ENCODE data around the gene VWF.
"Not testable (repeated sequence)": the region's sequence is repeated elsewhere in the genome, so short reads cannot be mapped to it uniquely, and the experiment has no call there.

VWF gene

DNA sequence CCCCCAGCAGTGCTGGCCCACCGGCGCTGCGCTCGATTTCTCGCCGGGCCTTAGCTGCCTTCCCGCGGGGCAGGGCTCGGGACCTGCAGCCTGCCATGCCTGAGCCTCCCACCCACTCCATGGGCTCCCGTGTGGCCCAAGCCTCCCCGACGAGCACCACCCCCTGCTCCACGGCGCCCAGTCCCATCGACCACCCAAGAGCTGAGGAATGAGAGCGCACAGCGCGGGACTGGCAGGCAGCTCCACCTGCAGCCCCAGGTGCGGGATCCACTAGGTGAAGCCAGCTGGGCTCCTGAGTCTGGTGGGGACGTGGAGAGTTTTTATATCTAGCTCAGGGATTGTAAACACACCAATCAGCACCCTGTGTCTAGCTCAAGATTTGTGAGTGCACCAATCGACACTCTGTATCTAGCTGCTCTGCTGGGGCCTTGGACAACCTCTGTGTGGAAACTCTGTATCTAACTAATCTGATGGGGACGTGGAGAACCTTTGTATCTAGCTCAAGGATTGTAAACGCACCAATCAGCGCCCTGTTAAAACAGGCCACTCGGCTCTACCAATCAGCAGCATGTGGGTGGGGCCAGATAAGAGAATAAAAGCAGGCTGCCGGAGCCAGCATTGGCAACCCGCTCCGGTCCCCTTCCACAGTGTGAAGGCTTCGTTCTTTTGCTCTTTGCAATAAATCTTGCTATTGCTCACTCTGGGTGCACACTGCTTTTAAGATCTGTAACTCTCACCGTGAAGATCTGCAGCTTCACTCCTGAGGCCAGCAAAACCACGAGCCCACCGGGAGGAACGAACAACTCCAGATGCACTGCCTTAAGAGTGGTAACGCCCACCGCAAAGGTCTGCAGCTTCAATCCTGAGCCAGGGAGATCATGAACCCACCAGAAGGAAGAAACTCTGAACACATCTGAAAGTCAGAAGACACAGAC, 18.2 kb upstream of the VWF start:
- not testable (repeated sequence) for H3K27ac ChIP-seq (ENCODE audit: low read length); H3K4me3 ChIP-seq (ENCODE audit: low read depth in 1 of 2, low read length in 2 of 2); H3K9me3 ChIP-seq (ENCODE audit: control insufficient read depth in 1 of 2, low read length in 2 of 2); H3K27me3 ChIP-seq (ENCODE audit: low read depth, low read length); H3K36me3 ChIP-seq (ENCODE audit: control insufficient read depth in 1 of 2, insufficient read depth in 2 of 2, low read length in 2 of 2); H3K4me1 ChIP-seq (ENCODE audit: control insufficient read depth in 1 of 2, insufficient read depth in 2 of 2, low read length in 2 of 2)

DNA sequence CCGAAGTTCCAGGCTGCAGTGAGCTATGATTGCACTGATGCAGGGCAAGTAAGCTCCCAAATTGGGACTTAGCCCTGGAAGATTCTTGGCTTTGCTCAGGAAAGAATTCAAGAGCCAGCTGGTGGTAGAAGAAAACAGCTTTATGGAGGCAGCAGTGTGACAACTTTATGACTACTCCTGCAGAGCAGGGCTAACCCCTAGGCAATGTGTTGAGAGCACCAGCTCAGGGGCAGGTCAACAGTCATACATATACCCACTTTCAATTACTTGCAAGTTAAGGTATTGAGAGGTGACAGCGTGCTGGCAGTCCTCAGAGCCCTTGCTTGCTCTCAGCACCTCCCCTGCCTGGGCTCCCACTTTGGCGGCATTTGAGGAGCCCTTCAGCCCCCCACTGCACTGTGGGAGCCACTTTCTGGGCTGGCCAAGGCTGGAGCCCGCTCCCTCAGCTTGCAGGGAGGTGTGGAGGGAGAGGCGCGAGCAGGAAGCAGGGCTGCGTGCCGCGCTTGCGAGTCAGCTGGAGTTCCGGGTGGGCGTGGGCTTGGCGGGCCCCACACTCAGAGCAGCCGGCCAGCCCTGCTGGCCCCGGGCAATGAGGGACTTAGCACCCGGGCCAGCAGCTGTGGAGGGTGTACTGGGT, 17.4 kb upstream of the VWF start:
- not testable (repeated sequence) for H3K4me1 ChIP-seq (ENCODE audit: control insufficient read depth in 1 of 2, insufficient read depth in 2 of 2, low read length in 2 of 2); H3K4me3 ChIP-seq (ENCODE audit: low read depth in 1 of 2, low read length in 2 of 2); H3K9me3 ChIP-seq (ENCODE audit: control insufficient read depth in 1 of 2, low read length in 2 of 2); H3K27me3 ChIP-seq (ENCODE audit: low read depth, low read length); H3K36me3 ChIP-seq (ENCODE audit: control insufficient read depth in 1 of 2, insufficient read depth in 2 of 2, low read length in 2 of 2)
- peak overlapping the region; percentile 75 for H3K27ac ChIP-seq (ENCODE audit: low read length)

DNA sequence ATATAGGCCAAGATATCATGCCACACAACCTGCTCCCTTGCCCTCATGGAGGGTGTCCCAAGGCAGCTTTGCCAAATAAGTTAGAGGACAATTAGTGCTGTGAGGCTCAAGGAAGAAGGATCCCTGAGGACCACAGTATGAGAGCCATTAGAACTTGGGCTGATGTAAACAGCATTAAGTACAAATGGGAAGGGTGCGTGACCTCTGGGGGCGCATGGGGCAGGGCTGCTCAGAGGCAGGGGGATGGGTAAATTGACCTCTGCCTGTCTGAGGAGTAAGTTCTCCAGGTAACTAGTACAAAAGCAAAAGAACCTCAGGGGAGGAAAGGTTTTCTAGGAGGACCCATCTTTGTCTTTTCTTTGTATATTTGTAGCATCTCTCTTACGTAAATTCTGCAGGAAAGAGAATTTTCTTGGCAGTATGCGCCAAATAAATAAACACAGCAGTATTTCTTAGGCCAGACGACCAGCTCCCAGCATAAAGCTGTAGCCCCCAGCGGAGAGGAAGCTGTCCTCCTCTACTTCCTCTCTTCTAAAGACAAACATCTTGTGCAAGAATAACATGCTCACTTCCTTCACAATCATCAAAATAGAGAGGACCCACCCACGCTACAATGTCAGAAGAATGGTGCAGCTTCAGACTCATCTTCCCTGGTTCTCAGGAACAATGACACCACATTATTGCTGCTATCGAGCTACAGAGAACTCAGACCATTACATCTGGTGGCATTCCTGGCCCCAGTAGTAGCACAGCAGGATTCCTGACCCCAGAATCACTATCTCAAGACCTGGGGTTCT, 16.4 kb upstream of the VWF start:
- Histone ChIP-seq H3K27ac (ENCODE audit: low read length) (peak overlapping the region; percentile 75), H3K9me3 (ENCODE audit: control insufficient read depth in 1 of 2, low read length in 2 of 2) (no peaks in the 10 kb centered on the region), H3K4me3 (ENCODE audit: low read depth in 1 of 2, low read length in 2 of 2) (no peak overlapping the region), H3K36me3 (ENCODE audit: control insufficient read depth in 1 of 2, insufficient read depth in 2 of 2, low read length in 2 of 2) (no peaks in the 10 kb centered on the region), H3K27me3 (ENCODE audit: low read depth, low read length) (no peaks in the 10 kb centered on the region), H3K4me1 (ENCODE audit: control insufficient read depth in 1 of 2, insufficient read depth in 2 of 2, low read length in 2 of 2) (no peaks in the 10 kb centered on the region)

DNA sequence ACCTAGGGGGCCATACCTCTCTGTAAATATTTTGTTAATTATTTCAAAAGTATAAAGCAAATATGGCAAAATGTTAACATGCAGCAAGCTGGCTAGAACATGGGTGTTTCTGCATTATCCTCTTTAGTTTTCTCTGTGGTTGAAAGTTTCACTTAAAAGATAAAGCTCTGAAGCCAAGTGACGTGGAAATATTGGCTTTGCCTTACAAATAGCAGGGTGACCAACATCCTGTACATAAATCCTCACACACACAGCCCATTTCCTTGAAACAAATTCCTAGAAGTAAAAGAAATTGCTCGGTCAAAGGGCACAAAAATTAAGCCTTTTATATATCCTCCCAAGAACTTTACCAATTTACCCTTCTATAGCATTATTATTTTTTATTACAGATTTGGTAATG, 10.6 kb upstream of the VWF start:
- H3K4me3 ChIP-seq (ENCODE audit: low read depth in 1 of 2, low read length in 2 of 2): no peak overlapping the region
- no peaks in the 10 kb centered on the region for H3K36me3 ChIP-seq (ENCODE audit: control insufficient read depth in 1 of 2, insufficient read depth in 2 of 2, low read length in 2 of 2)
- H3K9me3 ChIP-seq (ENCODE audit: control insufficient read depth in 1 of 2, low read length in 2 of 2): no peaks in the 10 kb centered on the region
- H3K27ac ChIP-seq (ENCODE audit: low read length): no peak overlapping the region
- H3K4me1 ChIP-seq (ENCODE audit: control insufficient read depth in 1 of 2, insufficient read depth in 2 of 2, low read length in 2 of 2): no peaks in the 10 kb centered on the region
- H3K27me3 ChIP-seq (ENCODE audit: low read depth, low read length): no peaks in the 10 kb centered on the region

DNA sequence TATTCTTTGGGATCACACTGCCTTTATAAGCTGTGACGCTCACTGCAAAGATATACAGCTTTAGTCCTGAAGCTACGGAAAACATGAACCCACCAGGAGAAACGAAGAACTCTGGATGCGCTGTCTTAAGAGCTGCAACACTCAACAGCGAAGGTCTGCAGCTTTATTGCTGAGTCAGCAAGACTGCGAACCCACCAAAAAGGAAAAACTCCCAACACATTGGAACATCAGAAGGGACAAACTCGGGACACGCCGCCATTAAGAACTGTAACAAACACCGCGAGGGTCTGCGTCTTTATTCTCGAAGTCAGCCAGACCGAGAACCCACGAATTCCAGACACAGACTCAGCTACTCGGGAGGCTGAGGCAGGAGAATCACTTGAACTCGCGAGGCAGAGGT, 9.2 kb upstream of the VWF start:
- Histone ChIP-seq H3K27me3 (ENCODE audit: low read depth, low read length) (no peaks in the 10 kb centered on the region), H3K27ac (ENCODE audit: low read length) (no peak overlapping the region), H3K4me1 (ENCODE audit: control insufficient read depth in 1 of 2, insufficient read depth in 2 of 2, low read length in 2 of 2) (no peaks in the 10 kb centered on the region), H3K9me3 (ENCODE audit: control insufficient read depth in 1 of 2, low read length in 2 of 2) (no peaks in the 10 kb centered on the region), H3K4me3 (ENCODE audit: low read depth in 1 of 2, low read length in 2 of 2) (no peak overlapping the region), H3K36me3 (ENCODE audit: control insufficient read depth in 1 of 2, insufficient read depth in 2 of 2, low read length in 2 of 2) (no peaks in the 10 kb centered on the region)

DNA sequence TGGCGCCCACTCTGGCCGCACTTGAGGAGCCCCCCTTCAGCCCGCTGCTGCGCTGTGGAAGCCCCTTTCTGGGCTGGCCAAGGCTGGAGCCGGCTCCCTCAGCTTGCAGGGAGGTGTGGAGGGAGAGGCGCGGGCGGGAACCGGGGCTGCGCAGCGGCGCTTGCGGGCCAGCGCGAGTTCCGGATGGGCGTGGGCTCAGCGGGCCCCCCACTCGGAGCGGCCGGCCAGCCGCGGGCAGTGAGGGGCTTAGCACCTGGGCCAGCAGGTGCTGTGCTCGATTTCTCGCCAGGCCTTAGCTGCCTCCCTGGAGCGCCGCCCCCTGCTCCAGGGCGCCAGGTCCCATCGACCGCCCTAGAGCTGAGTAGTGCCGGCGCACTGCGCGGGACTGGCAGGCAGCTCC, 8.0 kb upstream of the VWF start:
- Histone ChIP-seq H3K36me3 (ENCODE audit: control insufficient read depth in 1 of 2, insufficient read depth in 2 of 2, low read length in 2 of 2) (no peaks in the 10 kb centered on the region), H3K27ac (ENCODE audit: low read length) (no peak overlapping the region), H3K4me1 (ENCODE audit: control insufficient read depth in 1 of 2, insufficient read depth in 2 of 2, low read length in 2 of 2) (no peaks in the 10 kb centered on the region), H3K4me3 (ENCODE audit: low read depth in 1 of 2, low read length in 2 of 2) (no peak overlapping the region), H3K9me3 (ENCODE audit: control insufficient read depth in 1 of 2, low read length in 2 of 2) (no peaks in the 10 kb centered on the region), H3K27me3 (ENCODE audit: low read depth, low read length) (no peaks in the 10 kb centered on the region)

DNA sequence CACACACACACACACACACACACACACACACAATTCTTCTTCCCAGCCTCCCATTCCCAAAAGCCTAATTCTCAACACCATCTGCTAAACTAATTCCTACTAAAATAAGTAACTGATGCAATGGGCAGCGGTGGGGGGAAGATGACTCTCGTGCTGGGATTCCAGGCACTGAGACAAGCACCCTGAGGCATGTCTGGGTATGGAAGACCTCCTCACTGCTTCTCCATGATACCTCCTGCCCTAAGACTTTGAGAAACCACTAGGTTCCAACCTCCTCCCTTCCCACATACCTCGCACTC, 789 bp upstream of the VWF start:
- Histone ChIP-seq H3K27me3 (ENCODE audit: low read depth, low read length) (no peaks in the 10 kb centered on the region), H3K9me3 (ENCODE audit: control insufficient read depth in 1 of 2, low read length in 2 of 2) (no peaks in the 10 kb centered on the region), H3K4me1 (ENCODE audit: control insufficient read depth in 1 of 2, insufficient read depth in 2 of 2, low read length in 2 of 2) (no peaks in the 10 kb centered on the region), H3K27ac (ENCODE audit: low read length) (no peak overlapping the region), H3K4me3 (ENCODE audit: low read depth in 1 of 2, low read length in 2 of 2) (no peak overlapping the region), H3K36me3 (ENCODE audit: control insufficient read depth in 1 of 2, insufficient read depth in 2 of 2, low read length in 2 of 2) (no peaks in the 10 kb centered on the region)

DNA sequence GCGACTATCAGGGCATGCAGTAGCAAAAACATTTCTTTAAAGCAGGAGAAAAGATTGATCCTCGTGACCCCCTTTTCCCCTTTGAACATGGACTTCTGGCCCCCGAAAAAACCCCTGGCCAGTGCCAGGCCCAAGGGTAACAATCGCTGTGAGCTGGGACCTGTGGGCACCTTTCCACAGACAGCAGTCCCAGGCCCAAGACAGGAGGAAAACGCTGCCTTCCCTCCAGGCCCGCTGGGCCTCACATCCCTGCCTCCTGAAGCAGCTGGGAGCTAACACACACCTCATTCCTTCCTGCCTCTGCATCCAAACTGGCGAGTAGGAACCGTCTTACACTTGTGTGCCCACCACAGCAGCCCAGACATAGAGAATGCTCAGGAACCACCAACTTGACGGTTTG, 1.2 kb downstream of the VWF start:
- peak overlapping the region in 1 of 2 donors; percentile 7 for H3K4me3 ChIP-seq (ENCODE audit: low read depth in 1 of 2, low read length in 2 of 2)
- H3K27me3 ChIP-seq (ENCODE audit: low read depth, low read length): no peaks in the 10 kb centered on the region

DNA sequence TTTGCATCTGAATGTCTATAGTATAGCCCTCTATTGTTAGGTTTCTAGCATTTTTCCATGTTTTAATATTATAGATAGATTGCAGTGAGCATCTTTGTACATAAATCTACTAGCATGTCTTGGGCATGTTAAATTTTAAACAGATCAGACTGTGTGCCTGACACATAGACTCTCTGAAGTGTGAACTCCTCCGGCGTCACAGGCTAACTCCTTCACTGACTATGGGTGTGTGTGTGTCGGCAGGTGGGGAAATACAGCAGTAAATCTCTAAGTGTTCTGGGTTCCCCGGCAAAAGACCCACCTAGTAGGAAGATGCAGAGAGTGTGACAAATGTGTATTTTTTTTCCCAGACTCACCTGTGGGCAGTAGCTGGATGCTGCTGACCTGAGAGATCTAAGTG, 2.3 kb downstream of the VWF start:
- H3K36me3 ChIP-seq (ENCODE audit: control insufficient read depth in 1 of 2, insufficient read depth in 2 of 2, low read length in 2 of 2): no peaks in the 10 kb centered on the region
- no peaks in the 10 kb centered on the region for H3K4me1 ChIP-seq (ENCODE audit: control insufficient read depth in 1 of 2, insufficient read depth in 2 of 2, low read length in 2 of 2)
- H3K27ac ChIP-seq (ENCODE audit: low read length): peak overlapping the region; percentile 23
- no peaks in the 10 kb centered on the region for H3K27me3 ChIP-seq (ENCODE audit: low read depth, low read length)
- H3K4me3 ChIP-seq (ENCODE audit: low read depth in 1 of 2, low read length in 2 of 2): no peak overlapping the region
- H3K9me3 ChIP-seq (ENCODE audit: control insufficient read depth in 1 of 2, low read length in 2 of 2): no peaks in the 10 kb centered on the region

More for the DNA sequence above, 1.2 kb downstream of the VWF start:
- H3K36me3 ChIP-seq (ENCODE audit: control insufficient read depth in 1 of 2, insufficient read depth in 2 of 2, low read length in 2 of 2): no peaks in the 10 kb centered on the region
- H3K9me3 ChIP-seq (ENCODE audit: control insufficient read depth in 1 of 2, low read length in 2 of 2): no peaks in the 10 kb centered on the region
- no peaks in the 10 kb centered on the region for H3K4me1 ChIP-seq (ENCODE audit: control insufficient read depth in 1 of 2, insufficient read depth in 2 of 2, low read length in 2 of 2)
- H3K27ac ChIP-seq (ENCODE audit: low read length): peak overlapping the region; percentile 57

DNA sequence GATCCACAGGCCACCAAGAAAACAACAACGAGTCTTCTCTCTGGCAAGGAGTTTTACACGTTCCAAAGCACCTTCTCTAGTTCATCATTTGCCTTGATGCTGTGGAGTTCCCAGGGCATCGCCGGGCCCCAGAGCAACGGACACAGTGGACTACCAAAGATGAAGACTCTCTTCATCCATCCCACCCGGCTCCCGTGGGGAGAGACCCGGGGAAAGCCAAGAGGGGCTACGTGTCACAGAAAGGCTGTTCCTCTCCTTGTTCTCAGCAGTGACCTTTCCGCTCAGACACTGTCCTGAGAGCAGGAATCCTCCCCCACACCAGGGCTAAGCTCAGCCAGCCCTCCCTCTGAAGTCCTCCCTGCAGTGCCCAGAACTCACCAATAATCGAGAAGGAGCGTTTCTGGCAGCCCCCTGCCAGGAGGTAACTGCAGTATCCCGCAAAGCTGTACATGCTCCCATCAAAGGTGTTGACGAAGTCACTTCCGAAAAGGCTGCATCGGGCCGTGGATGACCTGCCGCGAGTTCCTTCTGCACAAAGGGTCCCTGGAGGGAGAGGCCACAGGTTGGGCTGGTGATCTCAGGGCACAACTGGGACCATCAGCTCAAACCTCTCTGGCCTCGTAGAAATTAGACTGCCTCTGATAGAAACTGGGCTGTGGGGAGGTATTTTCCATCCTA, 3.5 kb downstream of the VWF start:
- H3K36me3 ChIP-seq (ENCODE audit: control insufficient read depth in 1 of 2, insufficient read depth in 2 of 2, low read length in 2 of 2): no peaks in the 10 kb centered on the region
- no peak overlapping the region for H3K4me3 ChIP-seq (ENCODE audit: low read depth in 1 of 2, low read length in 2 of 2)
- no peaks in the 10 kb centered on the region for H3K9me3 ChIP-seq (ENCODE audit: control insufficient read depth in 1 of 2, low read length in 2 of 2)
- no peaks in the 10 kb centered on the region for H3K27me3 ChIP-seq (ENCODE audit: low read depth, low read length)
- H3K4me1 ChIP-seq (ENCODE audit: control insufficient read depth in 1 of 2, insufficient read depth in 2 of 2, low read length in 2 of 2): no peaks in the 10 kb centered on the region
- no peak overlapping the region for H3K27ac ChIP-seq (ENCODE audit: low read length)
